ENCODE results near the gene TRNAU1AP.
"Not testable (repeated sequence)": the region's sequence is repeated elsewhere in the genome, so short reads cannot be mapped to it uniquely, and the experiment has no call there.

The TRNAU1AP gene

GRCh38 chr1:28552758-28553663, at the start of gene TRNAU1AP:
Gene TRNAU1AP, plus strand, starts transcription at chr1:28553085. Its CDS starts 26 bp downstream, at chr1:28553111.
- peak; percentile 93 for DNase-seq (ENCODE audit: low read depth, low spot score)

- DNase-seq (ENCODE audit: low read depth, low spot score) = no peak
These were observed 49.8 kb upstream of the TRNAU1AP start for GRCh38 chr1:28503117-28503516.

- peak; percentile 88 for DNase-seq (ENCODE audit: low read depth, low spot score)
These were observed 47.3 kb upstream of the TRNAU1AP start, which contains the start of gene RCC1 for GRCh38 chr1:28505406-28506187. Gene RCC1, plus strand, starts transcription at chr1:28506043. Its CDS starts 23,824 bp downstream, at chr1:28529867.

GRCh38 chr1:28506907-28507246, 46.0 kb upstream of the TRNAU1AP start:
- DNase-seq (ENCODE audit: low read depth, low spot score) = no peak

GRCh38 chr1:28507247-28507645, 45.6 kb upstream of the TRNAU1AP start:
- no peak for DNase-seq (ENCODE audit: low read depth, low spot score)

GRCh38 chr1:28507646-28508434, 45.0 kb upstream of the TRNAU1AP start:
- no peak for DNase-seq (ENCODE audit: low read depth, low spot score)

GRCh38 chr1:28508435-28508754, 44.5 kb upstream of the TRNAU1AP start:
- DNase-seq (ENCODE audit: low read depth, low spot score) = no peak

- DNase-seq (ENCODE audit: low read depth, low spot score) = no peak
These were observed 43.1 kb upstream of the TRNAU1AP start for GRCh38 chr1:28509705-28510272.

GRCh38 chr1:28510273-28510969, 42.5 kb upstream of the TRNAU1AP start:
- no peak for DNase-seq (ENCODE audit: low read depth, low spot score)

- DNase-seq (ENCODE audit: low read depth, low spot score) = no peak
These were observed 41.9 kb upstream of the TRNAU1AP start for GRCh38 chr1:28510970-28511440.

GRCh38 chr1:28512058-28512611, 40.8 kb upstream of the TRNAU1AP start:
- no peak for DNase-seq (ENCODE audit: low read depth, low spot score)

GRCh38 chr1:28514445-28514933, 38.4 kb upstream of the TRNAU1AP start:
- DNase-seq (ENCODE audit: low read depth, low spot score) = not testable (repeated sequence)

- DNase-seq (ENCODE audit: low read depth, low spot score) = no peak
These were observed 36.3 kb upstream of the TRNAU1AP start for GRCh38 chr1:28516518-28516956.

GRCh38 chr1:28517649-28517999, 35.3 kb upstream of the TRNAU1AP start:
- DNase-seq (ENCODE audit: low read depth, low spot score) = no peak

- peak; percentile 80 for DNase-seq (ENCODE audit: low read depth, low spot score)
These were observed 34.7 kb upstream of the TRNAU1AP start for GRCh38 chr1:28518000-28518744.

GRCh38 chr1:28518745-28519341, 34.0 kb upstream of the TRNAU1AP start:
- no peak for DNase-seq (ENCODE audit: low read depth, low spot score)

GRCh38 chr1:28519946-28520725, 32.7 kb upstream of the TRNAU1AP start:
- no peak for DNase-seq (ENCODE audit: low read depth, low spot score)

- DNase-seq (ENCODE audit: low read depth, low spot score) = not testable (repeated sequence)
These were observed 32.1 kb upstream of the TRNAU1AP start for GRCh38 chr1:28520796-28521195.

Data from activated naive CD8-positive, alpha-beta T cell treated with anti-CD3 and anti-CD28 coated beads, Interleukin-2, amount 50 U/mL, for 16 hours (primary cell).